HFF-Myc (cell line): Measurements from ENCODE around the gene GLCE.

Experiments used
- DNase-seq: peaks from one replicate; pipeline ENCODE4 v3.0.0-alpha.2; 2011; ENCODE audit warnings: low read depth; ENCODE audit errors: extremely low read depth
- H3K4me3 ChIP-seq: replicated peaks from 2 replicates; pipeline ENCODE4 v1.5.1; 2011; ENCODE audit warnings: low read depth, mild to moderate bottlenecking, control low read depth, low read length
- CTCF ChIP-seq: IDR thresholded peaks from 2 replicates; pipeline ENCODE4 v1.5.1; 2012; ENCODE audit warnings: mild to moderate bottlenecking, low read depth, low read length, control low read depth; ENCODE audit errors: missing control alignments

The GLCE gene

GRCh38 chr15:69237718-69238117 is 77.3 kb downstream of the GLCE start:
- no peak overlapping the region for H3K4me3 ChIP-seq
- TF ChIP-seq CTCF: no peak
- DNase-seq: no peak

GRCh38 chr15:69244798-69245197 is 84.4 kb downstream of the GLCE start:
- TF ChIP-seq CTCF: no peak
- no peak for DNase-seq
- no peak overlapping the region for H3K4me3 ChIP-seq

- no peak for TF ChIP-seq CTCF
- DNase-seq: peak; percentile 64
- H3K4me3 ChIP-seq: no peak overlapping the region
Measured at GRCh38 chr15:69253156-69253555, 92.7 kb downstream of the GLCE start.

GRCh38 chr15:69265347-69265955 is 105.0 kb downstream of the GLCE start:
- no peak overlapping the region for H3K4me3 ChIP-seq
- DNase-seq: no peak
- no peak for TF ChIP-seq CTCF

- no peak overlapping the region for H3K4me3 ChIP-seq
- no peak for DNase-seq
- no peak for TF ChIP-seq CTCF
Measured at GRCh38 chr15:69271217-69271616, 110.8 kb downstream of the GLCE start.

- no peak for TF ChIP-seq CTCF
- no peak for DNase-seq
- no peak overlapping the region for H3K4me3 ChIP-seq
Measured at GRCh38 chr15:69272139-69272538, 111.7 kb downstream of the GLCE start.

- no peak overlapping the region for H3K4me3 ChIP-seq
- TF ChIP-seq CTCF: no peak
- DNase-seq: no peak
Measured at GRCh38 chr15:69272891-69273290, 112.5 kb downstream of the GLCE start.
